ENCODE results near the gene TBXAS1.

Gene TBXAS1

GRCh38 chr7:139857791-139858190, 28.7 kb downstream of the TBXAS1 start:
- no peak for DNase-seq

DNA sequence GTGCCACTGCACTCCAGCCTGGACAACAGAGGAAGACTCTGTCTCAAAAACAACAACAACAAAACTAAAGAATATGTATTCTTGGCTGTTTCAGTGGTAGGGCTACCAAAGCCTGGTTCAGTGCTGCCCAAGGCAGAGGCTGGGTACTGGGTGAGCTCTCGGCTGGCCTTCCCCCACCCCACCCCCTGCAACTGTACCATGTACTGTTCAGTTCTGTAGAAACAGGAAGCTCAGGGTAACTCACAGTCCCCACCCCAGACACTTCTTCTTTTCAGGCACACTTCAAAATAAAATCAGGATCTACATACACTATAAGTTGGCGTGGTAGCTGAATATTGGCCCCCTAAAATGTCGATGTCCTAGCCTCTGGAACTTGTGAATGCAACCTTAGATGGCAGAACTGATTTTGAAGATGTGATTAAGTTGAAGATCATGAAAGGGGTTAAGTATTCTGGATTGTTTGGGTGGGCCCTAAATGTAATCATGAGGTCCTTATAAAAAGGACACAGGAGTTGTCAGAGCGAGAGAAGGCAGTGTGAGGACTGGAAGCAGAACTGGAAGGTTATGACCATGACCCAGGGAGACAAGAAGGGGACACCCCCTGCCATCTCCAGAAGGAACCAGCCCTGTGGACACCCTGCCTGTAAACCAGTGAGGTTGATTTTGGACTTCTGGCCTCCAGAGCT, 31.2 kb downstream of the TBXAS1 start:
- DNase-seq = no peak

DNA sequence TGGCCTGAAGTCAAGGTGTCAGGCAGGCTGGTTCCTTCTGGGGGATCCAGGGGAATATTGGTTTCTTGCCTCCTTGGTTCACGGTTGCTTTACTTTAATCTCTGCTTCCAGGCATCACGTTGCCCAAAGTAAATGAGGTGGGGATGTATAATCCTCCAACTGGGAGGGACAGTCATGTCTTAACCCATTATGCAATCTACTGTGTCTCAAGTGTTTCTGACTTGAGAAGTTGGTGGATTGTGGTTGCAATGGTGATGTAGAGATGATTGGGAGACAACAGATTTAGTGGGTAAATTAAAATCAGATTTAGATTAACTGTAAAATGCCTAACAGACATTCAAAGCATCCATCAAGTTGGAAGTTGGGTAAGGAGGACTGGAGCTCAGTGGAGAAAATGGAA, 32.7 kb downstream of the TBXAS1 start:
- no peak for DNase-seq

DNA sequence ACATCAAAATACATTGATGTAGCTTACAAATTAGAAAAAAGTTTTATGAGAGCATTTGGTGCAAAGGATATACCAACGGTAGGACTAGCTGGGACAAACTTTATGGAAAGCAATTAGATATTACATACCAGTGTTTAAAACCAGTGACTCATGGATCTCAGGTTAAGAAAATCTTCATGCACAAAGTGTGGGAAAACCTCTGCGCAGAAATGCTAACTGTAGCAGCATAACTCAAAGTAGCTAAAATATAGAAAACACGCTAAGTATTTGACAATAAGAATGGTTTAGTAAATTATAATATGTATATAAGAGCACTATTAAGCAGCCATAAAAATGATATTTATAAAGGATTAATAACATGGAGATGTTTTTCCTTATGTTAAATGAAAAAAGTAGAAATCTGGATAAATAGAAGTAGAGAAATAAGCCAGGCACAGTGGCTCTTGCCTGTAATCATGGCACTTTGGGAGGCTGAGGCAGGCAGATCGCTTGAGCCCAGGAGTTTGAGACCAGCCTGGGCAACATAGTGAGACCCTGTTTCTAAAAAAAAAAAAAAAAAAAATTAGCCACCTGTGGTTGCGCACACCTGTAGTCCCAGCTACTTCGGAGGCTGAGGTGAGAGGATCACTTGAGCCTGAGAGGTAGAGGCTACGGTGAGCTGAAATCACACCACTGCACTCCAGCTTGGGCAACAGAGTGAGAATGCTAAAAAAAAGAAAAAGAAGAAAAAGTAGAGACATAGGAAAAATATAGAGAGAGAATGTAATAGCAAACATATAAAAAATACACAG, 37.2 kb downstream of the TBXAS1 start:
- no peak for DNase-seq

- DNase-seq = no peak
Observed at GRCh38 chr7:139867847-139868246, 38.8 kb downstream of the TBXAS1 start.

DNA sequence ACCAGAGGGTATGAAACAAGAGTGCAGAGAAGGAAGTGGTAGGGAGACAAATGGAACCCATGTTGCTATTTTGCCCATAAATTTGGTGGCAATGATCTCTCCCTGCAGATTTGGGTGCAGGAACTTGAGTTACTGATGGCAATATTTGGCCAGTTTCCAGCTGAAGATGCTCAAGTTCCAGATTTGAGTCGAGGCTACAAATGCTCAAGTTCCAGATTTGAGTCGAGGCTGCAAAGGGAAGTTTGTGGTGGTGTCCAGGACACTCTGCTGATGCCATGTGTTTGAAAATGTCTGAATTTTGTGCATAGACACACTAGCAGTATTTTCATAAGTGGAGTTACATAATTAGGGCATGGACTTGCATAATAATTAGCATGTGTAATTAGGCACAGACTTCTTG, 40.8 kb downstream of the TBXAS1 start:
- no peak for DNase-seq

GRCh38 chr7:139870380-139870779, 41.3 kb downstream of the TBXAS1 start:
- DNase-seq = no peak

- DNase-seq = no peak
Observed at GRCh38 chr7:139871331-139871730, 42.3 kb downstream of the TBXAS1 start.

DNA sequence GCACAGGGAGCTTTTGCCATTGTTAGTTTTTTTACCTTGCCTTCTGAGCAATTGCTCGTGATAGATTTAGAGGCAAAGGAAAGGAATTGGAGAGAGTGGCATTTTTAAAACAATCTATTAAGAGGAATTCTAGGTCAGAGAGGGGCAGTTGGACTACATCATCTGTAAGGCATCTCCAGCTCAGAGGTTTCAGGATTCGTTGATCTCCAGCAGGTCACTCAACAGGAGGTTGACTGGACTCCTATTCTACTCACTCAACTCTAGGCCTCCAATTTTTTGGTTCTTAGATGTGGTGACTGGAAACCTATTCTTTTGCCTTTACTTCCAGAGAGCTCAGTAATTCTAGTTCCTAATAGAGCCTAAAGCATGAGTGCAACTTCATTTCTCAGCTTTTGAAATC, 42.8 kb downstream of the TBXAS1 start:
- no peak for DNase-seq

DNA sequence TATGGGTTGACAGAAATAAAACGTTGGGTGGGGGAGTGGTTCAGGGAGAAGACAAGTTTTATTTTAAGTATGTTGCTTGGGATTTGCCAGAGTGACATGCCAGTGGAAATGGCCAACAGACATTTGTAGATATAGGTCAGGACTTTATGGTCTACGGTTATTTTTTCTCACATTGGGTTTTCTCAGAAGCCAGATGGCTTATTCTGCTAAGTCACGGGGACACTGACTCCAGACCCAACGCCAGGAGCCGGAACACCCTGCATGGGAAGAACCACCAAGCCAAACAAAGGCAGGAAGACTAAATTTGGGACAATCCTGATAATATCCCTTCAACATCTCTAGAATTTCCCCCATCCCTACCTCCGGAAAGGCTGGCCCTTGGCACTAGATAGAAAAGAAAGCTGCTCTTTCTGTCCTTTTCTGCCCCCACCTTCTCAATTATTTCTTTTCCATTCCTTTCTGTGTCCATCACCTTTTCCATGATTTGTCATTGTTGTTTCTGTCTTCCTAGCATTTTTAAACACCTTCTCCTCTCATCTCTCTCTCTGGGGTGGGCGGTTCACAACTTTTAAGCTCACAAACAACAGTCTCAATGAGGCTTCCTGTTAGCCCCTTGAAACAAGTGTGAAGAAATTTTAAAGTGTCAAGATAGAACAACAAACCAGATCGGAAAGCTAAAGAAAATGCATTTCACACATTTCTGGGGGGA, 44.7 kb downstream of the TBXAS1 start:
- no peak for DNase-seq

DNA sequence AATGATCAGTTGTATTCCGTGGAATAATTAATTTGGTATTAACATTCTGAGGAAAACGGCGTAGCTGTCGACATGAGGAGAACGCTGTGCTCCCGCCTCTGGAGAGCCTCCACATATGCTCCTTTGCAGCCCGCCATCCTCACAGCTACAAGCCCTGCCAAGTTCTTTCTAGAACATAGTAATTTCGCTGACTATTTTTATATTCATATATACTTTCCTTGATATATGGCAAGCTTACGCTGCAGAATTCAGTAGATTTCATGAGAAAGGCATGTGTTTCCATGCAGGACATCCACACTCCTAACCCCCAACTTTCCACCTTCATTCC, 45.2 kb downstream of the TBXAS1 start:
- DNase-seq = no peak

DNA sequence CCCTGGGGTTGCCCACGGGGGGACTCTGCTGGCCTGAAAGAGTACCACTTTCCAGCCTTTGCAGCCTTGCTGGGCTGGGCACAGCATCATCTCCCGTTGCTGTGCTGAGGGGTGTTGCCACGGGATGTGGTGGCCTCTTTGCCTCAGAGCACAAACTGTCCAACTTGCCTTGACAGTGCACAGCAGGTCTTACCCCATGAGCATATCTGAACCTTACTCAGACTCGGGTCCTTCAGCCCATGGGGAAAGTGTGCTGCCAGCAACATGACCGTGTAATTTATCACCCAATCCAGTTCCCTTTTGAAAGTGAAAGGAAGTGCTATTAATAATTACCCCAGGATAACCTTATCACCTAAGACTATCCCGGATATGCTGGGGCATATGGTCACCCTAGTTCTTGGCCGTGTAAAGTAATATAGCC, 46.8 kb downstream of the TBXAS1 start:
- no peak for DNase-seq

GRCh38 chr7:139876622-139877283, 47.7 kb downstream of the TBXAS1 start:
- DNase-seq = no peak

- no peak for DNase-seq
Observed at GRCh38 chr7:139883814-139884213, 54.8 kb downstream of the TBXAS1 start.

DNA sequence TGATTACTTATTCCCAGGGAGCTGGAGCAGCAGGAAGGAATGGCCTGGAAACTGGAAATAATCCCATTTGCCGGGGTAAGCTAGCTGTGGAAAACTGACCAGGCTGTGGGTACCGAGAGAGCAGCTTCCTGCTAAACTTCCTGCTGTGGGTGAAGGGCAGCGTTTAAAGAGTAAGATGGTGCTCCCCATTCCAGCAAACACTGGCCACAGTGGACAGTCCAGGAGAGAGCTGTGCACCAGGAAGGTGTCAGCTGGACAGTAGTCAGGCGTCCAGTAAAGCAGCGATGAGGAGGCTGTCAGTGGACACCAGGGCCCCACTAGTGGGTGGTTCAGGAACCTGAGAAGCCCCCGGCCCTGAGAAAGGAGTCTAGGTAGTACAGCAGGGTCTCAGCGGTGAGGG, 55.4 kb downstream of the TBXAS1 start:
- DNase-seq = no peak

- DNase-seq = no peak
Observed at GRCh38 chr7:139885511-139885910, 56.4 kb downstream of the TBXAS1 start.

DNA sequence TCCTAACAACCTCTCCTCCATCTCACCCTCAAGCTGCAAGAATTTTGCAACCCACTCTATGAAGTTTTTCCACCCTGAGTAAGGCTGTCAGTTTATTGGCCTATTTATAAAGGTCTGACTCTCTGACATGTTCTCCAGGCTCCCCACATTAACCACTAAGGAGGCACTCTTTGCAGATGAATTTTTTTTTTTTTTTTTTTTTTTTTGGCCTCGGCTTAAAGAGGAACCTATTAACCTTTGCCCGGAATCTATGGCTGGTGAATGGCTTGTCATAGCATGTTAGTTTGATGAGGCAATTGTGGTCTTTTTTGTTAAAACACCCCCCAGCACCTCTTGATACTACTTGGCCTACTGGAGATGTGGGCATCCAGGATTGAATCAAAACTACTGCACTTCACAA, 57.1 kb downstream of the TBXAS1 start:
- DNase-seq = no peak

GRCh38 chr7:139886899-139887298, 57.8 kb downstream of the TBXAS1 start:
- DNase-seq = no peak

- DNase-seq = no peak
Observed at GRCh38 chr7:139887992-139888481, 59.0 kb downstream of the TBXAS1 start.

- no peak for DNase-seq
Observed at GRCh38 chr7:139889186-139889871, 60.3 kb downstream of the TBXAS1 start.

DNA sequence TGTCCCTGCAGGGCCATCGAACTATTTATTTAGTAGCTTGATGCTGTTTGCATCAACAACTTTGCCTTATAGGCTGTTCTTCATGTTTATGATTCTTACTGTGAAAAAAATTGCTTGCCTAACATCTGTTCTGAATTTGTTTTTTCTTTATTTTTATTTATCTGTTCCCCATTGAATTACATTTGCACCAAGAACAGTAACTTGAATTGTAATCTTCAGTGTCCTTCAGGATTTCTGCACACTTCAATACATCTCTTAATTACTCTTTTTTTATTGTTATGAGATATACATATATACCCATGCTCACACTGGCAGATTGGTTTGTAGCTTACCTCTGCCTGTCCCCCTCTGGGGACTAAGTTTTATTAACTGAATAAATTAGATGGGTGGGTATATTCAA, 64.4 kb downstream of the TBXAS1 start:
- DNase-seq = no peak

- DNase-seq = no peak
Observed at GRCh38 chr7:139893999-139894398, 64.9 kb downstream of the TBXAS1 start.
